HEK293T (cell line): ENCODE measurements around the gene TIMELESS.

Experiments
- CTCF ChIA-PET: fragments of 350-600 bp; formaldehyde crosslinking; extraction: SDS; loops from one replicate; lab custom pipeline; 2021; ENCODE audit warnings: antibody characterized with exemption, inconsistent platforms; lab: Yijun Ruan, JAX
- POLR2A ChIA-PET: fragments of 350-600 bp; formaldehyde crosslinking; extraction: SDS; loops from one replicate; lab custom pipeline; 2020; ENCODE audit warnings: antibody characterized with exemption, inconsistent platforms; lab: Yijun Ruan, JAX
- DNase-seq: peaks from one replicate; pipeline ENCODE4 v3.0.0; 2012; ENCODE audit warnings: mixed read lengths; ENCODE audit errors: extremely low spot score
- ARNT ChIP-seq: fragments of 450-650 bp; IDR thresholded peaks from 2 replicates; pipeline ENCODE4 v1.6.1; 2017; ENCODE audit warnings: mild to moderate bottlenecking
- BHLHE40 ChIP-seq: fragments of 450-650 bp; IDR thresholded peaks from 2 replicates; pipeline ENCODE4 v1.6.1; 2016; ENCODE audit warnings: mild to moderate bottlenecking, moderate library complexity, borderline replicate concordance
- CTBP1 ChIP-seq: fragments of 450-650 bp; IDR thresholded peaks from 2 replicates; pipeline ENCODE4 v1.6.1; 2016; ENCODE audit warnings: borderline replicate concordance
- ELF4 ChIP-seq: fragments of 450-650 bp; IDR thresholded peaks from 2 replicates; pipeline ENCODE4 v1.6.1; 2017; ENCODE audit warnings: antibody characterized with exemption
- FOXA1 ChIP-seq: fragments of 450-650 bp; IDR thresholded peaks from 2 replicates; pipeline ENCODE4 v1.6.1; 2016; ENCODE audit warnings: mild to moderate bottlenecking
- FOXK2 ChIP-seq: fragments of 450-650 bp; IDR thresholded peaks from 2 replicates; pipeline ENCODE4 v1.6.1; 2016; ENCODE audit warnings: mild to moderate bottlenecking
- FOXM1 ChIP-seq: fragments of 450-650 bp; IDR thresholded peaks from 2 replicates; pipeline ENCODE4 v1.6.1; 2017; ENCODE audit warnings: mild to moderate bottlenecking, borderline replicate concordance
- HDGF ChIP-seq: fragments of 450-650 bp; IDR thresholded peaks from 2 replicates; pipeline ENCODE4 v1.6.1; 2017; ENCODE audit warnings: antibody characterized with exemption, borderline replicate concordance
- L3MBTL2 ChIP-seq: fragments of 450-650 bp; conservative IDR thresholded peaks from 2 replicates; pipeline ENCODE4 v1.6.1; 2016; ENCODE audit warnings: mild to moderate bottlenecking
- LEF1 ChIP-seq: fragments of 450-650 bp; IDR thresholded peaks from 2 replicates; pipeline ENCODE4 v1.6.1; 2017; ENCODE audit warnings: mild to moderate bottlenecking, borderline replicate concordance
- NFRKB ChIP-seq: fragments of 450-650 bp; IDR thresholded peaks from 2 replicates; pipeline ENCODE4 v1.6.1; 2016; ENCODE audit warnings: mild to moderate bottlenecking, moderate library complexity
- PKNOX1 ChIP-seq: fragments of 450-650 bp; IDR thresholded peaks from 2 replicates; pipeline ENCODE4 v1.6.1; 2016
- SP1 ChIP-seq: fragments of 450-650 bp; IDR thresholded peaks from 2 replicates; pipeline ENCODE4 v1.6.1; 2017
- SUZ12 ChIP-seq: fragments of 450-650 bp; IDR thresholded peaks from 2 replicates; pipeline ENCODE4 v1.6.1; 2016; ENCODE audit warnings: mild to moderate bottlenecking
- TARDBP ChIP-seq: fragments of 450-650 bp; IDR thresholded peaks from 2 replicates; pipeline ENCODE4 v1.6.1; 2016
- ZNF384 ChIP-seq: fragments of 450-650 bp; IDR thresholded peaks from 2 replicates; pipeline ENCODE4 v1.6.1; 2016

TIMELESS gene

GRCh38 chr12:56434828-56435227 is 14.4 kb downstream of the TIMELESS start:
- no peak for TF ChIP-seq FOXA1
- TF ChIP-seq FOXM1 = no peak
- no peak for TF ChIP-seq BHLHE40
- TF ChIP-seq TARDBP = no peak
- TF ChIP-seq HDGF = no peak
- TF ChIP-seq LEF1 = no peak
- TF ChIP-seq FOXK2 = no peak
- TF ChIP-seq ARNT = no peak
- no peak for TF ChIP-seq CTBP1
- no peak for TF ChIP-seq ELF4
- TF ChIP-seq SP1 = no peak
- no peak for TF ChIP-seq ZNF384
- TF ChIP-seq L3MBTL2 = no peak
- no peak for TF ChIP-seq NFRKB
- TF ChIP-seq SUZ12 = no peak
- no peak for TF ChIP-seq PKNOX1
- CTCF ChIA-PET = no interaction called here
- POLR2A ChIA-PET = interaction anchor here (1.8 kb wide), 1 partner anchor 14 kb away, joined by 8 read pairs; the partner anchor contains the start of gene TIMELESS
- no peak for DNase-seq

GRCh38 chr12:56431850-56432249 is 17.4 kb downstream of the TIMELESS start:
- ChIA-PET POLR2A (interaction anchor here (2.4 kb wide), 1 partner anchor 18 kb away, joined by 13 read pairs; the partner anchor contains the start of gene TIMELESS), CTCF (no interaction called here)
- no peak for DNase-seq
- TF ChIP-seq SP1 = no peak

- DNase-seq = no peak
- TF ChIP-seq FOXK2 (no peak), SUZ12 (no peak), TARDBP (no peak), ZNF384 (no peak), CTBP1 (no peak), ELF4 (no peak)
- CTCF ChIA-PET = no interaction called here
- POLR2A ChIA-PET = no interaction called here
These were observed 17.9 kb downstream of the TIMELESS start for GRCh38 chr12:56431288-56431687.

GRCh38 chr12:56425940-56426438 is 23.2 kb downstream of the TIMELESS start:
- ChIA-PET POLR2A (interaction anchor here (1.7 kb wide), 1 partner anchor 24 kb away, joined by 6 read pairs; the partner anchor contains the start of gene TIMELESS), CTCF (no interaction called here)
- DNase-seq = no peak
- TF ChIP-seq ELF4 (no peak), TARDBP (no peak), ZNF384 (no peak), FOXA1 (no peak), L3MBTL2 (no peak), NFRKB (no peak), BHLHE40 (no peak), HDGF (no peak)

GRCh38 chr12:56425193-56425592 is 24.0 kb downstream of the TIMELESS start:
- TF ChIP-seq SUZ12 = no peak
- TF ChIP-seq ELF4 = no peak
- TF ChIP-seq FOXK2 = no peak
- no peak for TF ChIP-seq FOXA1
- TF ChIP-seq HDGF = no peak
- TF ChIP-seq BHLHE40 = no peak
- no peak for TF ChIP-seq ARNT
- TF ChIP-seq LEF1 = no peak
- no peak for TF ChIP-seq PKNOX1
- TF ChIP-seq NFRKB = no peak
- TF ChIP-seq L3MBTL2 = no peak
- no peak for TF ChIP-seq FOXM1
- no peak for TF ChIP-seq TARDBP
- no peak for DNase-seq
- POLR2A ChIA-PET = interaction anchor here (1.4 to 1.7 kb wide), 2 partner anchors 25 to 40 kb away, joined by 4 to 6 read pairs; partner anchors contain the start of gene TIMELESS
- CTCF ChIA-PET = interaction anchor here (0.6 kb wide), 1 partner anchor 36 kb away, joined by 4 read pairs; no protein-coding TSS in a partner anchor

- POLR2A ChIA-PET = no interaction called here
- DNase-seq = no peak
- CTCF ChIA-PET = no interaction called here
- TF ChIP-seq TARDBP (no peak), BHLHE40 (no peak), SUZ12 (no peak), HDGF (no peak), CTBP1 (no peak), L3MBTL2 (no peak), FOXA1 (no peak), ELF4 (no peak), FOXK2 (no peak), SP1 (no peak), FOXM1 (no peak), NFRKB (no peak), ARNT (no peak)
These were observed 28.8 kb downstream of the TIMELESS start for GRCh38 chr12:56420411-56420810.

GRCh38 chr12:56417739-56418138 is 31.5 kb downstream of the TIMELESS start:
- TF ChIP-seq L3MBTL2 (no peak), NFRKB (no peak), FOXK2 (no peak), SP1 (no peak), HDGF (no peak), PKNOX1 (no peak), ARNT (no peak), ZNF384 (no peak), ELF4 (no peak), CTBP1 (no peak), FOXM1 (no peak)
- ChIA-PET CTCF (interaction anchor here (1.0 kb wide), 1 partner anchor 10 kb away, joined by 3 read pairs; no protein-coding TSS in a partner anchor), POLR2A (no interaction called here)
- DNase-seq = no peak
